ENCODE data around the gene PLXDC2.

PLXDC2 gene

GRCh38 chr10:19947656-19948055, 131.4 kb downstream of the PLXDC2 start:
- H3K4me3 ChIP-seq (ENCODE audit: low read depth, low read length) = no peak overlapping the region
- TF ChIP-seq CTCF (IDR thresholded peaks at IDR 0.05; ENCODE audit: borderline replicate concordance, insufficient read depth, low read depth, low read length) = no peak

GRCh38 chr10:19952224-19953010, 136.2 kb downstream of the PLXDC2 start:
- no peak overlapping the region for H3K4me3 ChIP-seq (ENCODE audit: low read depth, low read length)
- no peak for TF ChIP-seq CTCF (IDR thresholded peaks at IDR 0.05; ENCODE audit: borderline replicate concordance, insufficient read depth, low read depth, low read length)

GRCh38 chr10:19954601-19955000, 138.4 kb downstream of the PLXDC2 start:
- TF ChIP-seq CTCF (IDR thresholded peaks at IDR 0.05; ENCODE audit: borderline replicate concordance, insufficient read depth, low read depth, low read length) = no peak
- H3K4me3 ChIP-seq (ENCODE audit: low read depth, low read length) = no peak overlapping the region

- no peak for TF ChIP-seq CTCF (IDR thresholded peaks at IDR 0.05; ENCODE audit: borderline replicate concordance, insufficient read depth, low read depth, low read length)
Observed at GRCh38 chr10:19956516-19957032, 140.3 kb downstream of the PLXDC2 start.

GRCh38 chr10:19958787-19959186, 142.6 kb downstream of the PLXDC2 start:
- H3K4me3 ChIP-seq (ENCODE audit: low read depth, low read length) = no peak overlapping the region
- no peak for TF ChIP-seq CTCF (IDR thresholded peaks at IDR 0.05; ENCODE audit: borderline replicate concordance, insufficient read depth, low read depth, low read length)

More at GRCh38 chr10:19956516-19957032, 140.3 kb downstream of the PLXDC2 start:
- H3K4me3 ChIP-seq (ENCODE audit: low read depth, low read length) = no peak overlapping the region

DNA sequence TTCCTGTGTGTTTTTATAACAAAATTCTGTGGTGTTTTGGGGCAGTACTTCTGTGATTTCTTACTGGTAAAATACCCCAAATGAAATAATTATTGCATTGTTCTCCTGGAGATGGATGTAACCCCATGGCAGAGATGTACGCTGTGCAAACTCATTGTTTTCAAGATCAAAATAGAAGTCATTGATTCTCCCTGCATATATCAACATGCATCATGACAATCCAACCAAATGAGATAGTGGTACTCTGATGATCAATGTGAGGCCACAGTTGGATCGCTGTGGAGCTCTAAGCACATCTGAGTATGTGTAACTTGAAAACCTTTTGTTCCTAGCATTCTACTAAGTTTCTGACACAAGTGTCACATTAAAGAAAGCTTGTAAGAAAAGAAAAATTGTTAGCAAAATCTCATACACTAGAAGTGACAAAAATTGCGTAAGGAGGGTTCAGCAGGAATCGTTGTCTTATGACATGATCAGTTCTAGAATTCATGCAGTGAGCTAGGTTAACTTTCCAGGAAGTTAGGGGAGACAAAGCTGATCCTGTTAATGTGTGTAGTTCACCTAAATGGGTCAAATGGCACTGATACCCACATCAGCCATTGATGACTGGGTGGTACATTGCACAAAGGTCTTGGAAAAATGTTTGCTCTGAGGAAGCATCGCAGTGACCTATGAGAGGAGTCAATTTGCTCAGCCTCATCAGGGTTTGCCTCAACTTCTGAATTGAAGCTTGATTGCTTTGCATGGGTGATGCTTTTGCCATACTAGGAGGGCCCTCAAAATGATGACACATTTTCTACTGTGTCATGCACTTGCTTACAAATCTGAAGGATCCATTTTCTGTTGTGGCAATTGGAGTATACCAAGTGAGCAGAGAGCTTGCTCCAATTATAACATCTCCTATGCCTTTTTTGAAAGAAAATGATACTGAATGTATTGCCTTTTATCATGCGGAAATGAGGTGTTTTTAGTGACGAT, 145.1 kb downstream of the PLXDC2 start:
- no peak for TF ChIP-seq CTCF (IDR thresholded peaks at IDR 0.05; ENCODE audit: borderline replicate concordance, insufficient read depth, low read depth, low read length)
- no peak overlapping the region for H3K4me3 ChIP-seq (ENCODE audit: low read depth, low read length)

Data from GM12875 (cell line).